Ovary (tissue), 3 donors: ENCODE results near the gene CFAP206.
A peak's percentile ranks its signal among the peaks of the same experiment; 100 is the strongest.

Experiments
- CTCF ChIP-seq, 3 donors: fragments of 450-650 bp in 2 of 3; fragments of 200-600 bp in 1 of 3; IDR thresholded peaks; one replicate each; pipeline versions ENCODE4 v1.5.1 to v1.8.0; 2016 to 2022; ENCODE audit warnings: antibody characterized with exemption in 3 of 3, mild to moderate bottlenecking in 1 of 3
- POLR2A ChIP-seq: fragments of 450-650 bp; IDR thresholded peaks from one replicate; pipeline ENCODE4 v1.6.1; 2017; ENCODE audit warnings: antibody characterized with exemption, mild to moderate bottlenecking, moderate library complexity
- donor health status: DM: no; HTN: no; CAD: no.

GRCh38 chr6:87393026-87393622 lies 14.6 kb upstream of the CFAP206 start:
- TF ChIP-seq POLR2A = no peak
- TF ChIP-seq CTCF (IDR thresholded peaks at IDR 0.05) = peak; percentile 28 to 69 (median 62)
